Ishikawa (cell line): ENCODE data around the gene NDP.

Source experiments
- CEBPB ChIP-seq: IDR thresholded peaks from 2 replicates; pipeline ENCODE4 v1.6.1; 2012
- CREB1 ChIP-seq: IDR thresholded peaks from 2 replicates; pipeline ENCODE4 v1.6.1; 2012; ENCODE audit warnings: low read depth
- EGR1 ChIP-seq: IDR thresholded peaks from 2 replicates; pipeline ENCODE4 v1.6.1; 2012
- EP300 ChIP-seq: IDR thresholded peaks from 2 replicates; pipeline ENCODE4 v1.6.1; 2012; ENCODE audit warnings: borderline replicate concordance
- FOXM1 ChIP-seq: IDR thresholded peaks from 2 replicates; pipeline ENCODE4 v1.6.1; 2012; ENCODE audit warnings: low read depth, borderline replicate concordance
- MAX ChIP-seq: IDR thresholded peaks from 2 replicates; pipeline ENCODE4 v1.6.1; 2012
- NFIC ChIP-seq: IDR thresholded peaks from 2 replicates; pipeline ENCODE4 v1.6.1; 2012
- RAD21 ChIP-seq: IDR thresholded peaks from 2 replicates; pipeline ENCODE4 v1.6.1; 2012; ENCODE audit warnings: low read depth
- REST ChIP-seq: IDR thresholded peaks from 2 replicates; pipeline ENCODE4 v1.6.1; 2012; ENCODE audit warnings: low read depth, mild to moderate bottlenecking
- TAF1 ChIP-seq: IDR thresholded peaks from 2 replicates; pipeline ENCODE4 v1.6.1; 2012; ENCODE audit warnings: low read depth, mild to moderate bottlenecking
- TCF12 ChIP-seq: IDR thresholded peaks from 2 replicates; pipeline ENCODE4 v1.6.1; 2012; ENCODE audit warnings: low read depth
- TEAD4 ChIP-seq: IDR thresholded peaks from 2 replicates; pipeline ENCODE4 v1.6.1; 2012
- USF1 ChIP-seq: IDR thresholded peaks from 2 replicates; pipeline ENCODE4 v1.6.1; 2012
- YY1 ChIP-seq: IDR thresholded peaks from 2 replicates; pipeline ENCODE4 v1.6.1; 2012; ENCODE audit warnings: low read depth
- ZBTB7A ChIP-seq: IDR thresholded peaks from 2 replicates; pipeline ENCODE4 v1.6.1; 2012; ENCODE audit warnings: low read depth

Gene NDP

GRCh38 chrX:43949669-43950068 is 23.5 kb downstream of the NDP start:
- TF ChIP-seq TCF12 (no peak), USF1 (no peak), YY1 (no peak), EP300 (no peak), RAD21 (no peak), NFIC (no peak), MAX (no peak), REST (no peak), TAF1 (no peak), CREB1 (no peak), FOXM1 (no peak), CEBPB (no peak), ZBTB7A (no peak), EGR1 (no peak), TEAD4 (no peak)

- no peak for TF ChIP-seq MAX
- no peak for TF ChIP-seq USF1
Observed at GRCh38 chrX:43940816-43941474, 32.2 kb downstream of the NDP start.

DNA sequence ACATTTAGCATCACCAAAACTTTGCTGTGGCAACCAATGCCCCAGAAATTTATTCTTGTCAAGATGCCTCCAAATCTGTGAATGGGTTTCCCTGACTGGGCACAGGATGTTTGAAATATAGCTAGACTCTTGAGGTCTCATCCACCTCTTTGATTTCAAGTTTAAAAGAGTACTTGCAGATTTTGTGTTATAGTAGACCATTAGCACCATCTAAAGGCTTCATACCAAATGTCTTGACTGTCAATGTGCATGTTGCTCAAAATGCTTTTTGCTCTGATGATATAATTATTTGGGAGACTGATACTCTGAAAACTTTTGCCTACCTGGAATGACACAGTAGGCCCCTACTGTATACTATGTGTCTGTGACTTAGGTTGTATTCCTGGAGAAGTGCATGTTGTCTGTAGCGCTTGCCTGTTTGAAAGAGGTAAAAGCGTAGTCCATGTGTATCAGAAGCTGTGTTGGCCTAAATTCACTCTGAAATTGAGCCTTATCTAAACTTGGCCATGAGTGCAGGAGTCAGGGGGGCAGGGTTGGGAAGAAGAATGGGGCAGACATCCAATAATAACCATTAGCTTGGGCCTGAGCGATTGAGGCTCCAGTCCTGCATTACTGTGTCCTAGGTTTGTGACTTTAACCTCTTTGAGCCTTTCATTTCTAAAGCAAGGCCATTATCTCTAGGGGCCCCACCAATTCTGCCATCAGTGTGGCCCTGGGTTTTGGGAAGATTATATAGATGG is 33.8 kb downstream of the NDP start:
- TF ChIP-seq REST (no peak), RAD21 (peak; percentile 24; the same call in 1 of the 2 replicates), CEBPB (no peak), NFIC (no peak)

DNA sequence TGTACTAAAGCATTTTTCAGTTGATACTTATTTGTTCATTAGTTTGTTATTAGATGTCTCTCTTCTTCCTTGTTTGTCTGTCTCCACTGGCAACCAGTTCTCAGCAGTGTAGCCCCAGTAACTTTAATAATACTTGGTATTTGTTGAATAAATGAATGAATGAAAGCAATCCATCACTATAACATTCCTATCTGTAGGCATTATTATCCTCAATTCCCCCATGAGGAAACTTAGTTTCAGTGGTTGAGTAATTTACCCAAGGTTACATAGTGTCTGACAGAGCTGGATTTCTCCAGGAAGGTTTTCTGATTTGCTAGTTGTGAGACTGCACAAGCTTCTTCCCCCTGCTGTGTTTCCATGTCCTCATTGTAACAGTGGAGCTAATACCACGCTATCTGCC is 63.2 kb downstream of the NDP start:
- TF ChIP-seq EGR1: no peak
- no peak for TF ChIP-seq CREB1
- TF ChIP-seq TEAD4: no peak
- TF ChIP-seq CEBPB: no peak
- no peak for TF ChIP-seq USF1
- no peak for TF ChIP-seq REST
- TF ChIP-seq FOXM1: no peak
- no peak for TF ChIP-seq EP300
- no peak for TF ChIP-seq RAD21
- TF ChIP-seq TCF12: no peak
- no peak for TF ChIP-seq ZBTB7A
- TF ChIP-seq YY1: no peak
- no peak for TF ChIP-seq TAF1
- no peak for TF ChIP-seq NFIC
- TF ChIP-seq MAX: no peak
